ENCODE measurements around the gene CXADR.

CXADR gene

DNA sequence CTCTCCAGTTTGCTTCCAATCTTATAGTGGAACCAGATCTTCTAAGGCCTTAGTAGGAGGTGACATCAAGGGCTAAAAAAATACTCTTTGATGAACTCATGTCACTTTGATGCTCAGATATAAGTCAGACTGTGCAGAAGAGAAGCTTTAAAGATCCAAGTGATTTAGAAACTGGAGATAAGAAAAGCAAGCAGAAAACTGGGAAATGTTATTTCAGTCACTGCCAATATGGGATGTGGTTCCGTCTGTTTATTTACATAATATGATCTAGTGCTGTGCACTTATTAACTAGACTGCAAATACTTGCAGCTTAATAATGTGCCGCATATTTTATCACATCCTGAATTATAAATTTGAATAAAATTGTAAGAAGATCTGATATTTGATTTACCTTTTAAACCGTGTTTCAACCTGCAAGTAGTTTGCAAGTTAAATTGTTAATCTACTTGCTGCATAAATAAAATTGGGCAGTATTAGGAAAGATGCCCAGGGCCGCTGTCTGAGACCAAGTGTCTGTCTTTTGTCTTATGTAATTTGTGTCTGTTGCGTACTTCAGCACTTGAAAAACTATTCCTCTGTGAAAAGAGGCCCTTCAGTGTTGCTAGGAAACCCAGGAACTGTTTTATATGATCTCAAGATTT is 29.6 kb downstream of the CXADR start:
- DNase-seq (ENCODE audit: low read depth in 3 of 3), result no peak

DNA sequence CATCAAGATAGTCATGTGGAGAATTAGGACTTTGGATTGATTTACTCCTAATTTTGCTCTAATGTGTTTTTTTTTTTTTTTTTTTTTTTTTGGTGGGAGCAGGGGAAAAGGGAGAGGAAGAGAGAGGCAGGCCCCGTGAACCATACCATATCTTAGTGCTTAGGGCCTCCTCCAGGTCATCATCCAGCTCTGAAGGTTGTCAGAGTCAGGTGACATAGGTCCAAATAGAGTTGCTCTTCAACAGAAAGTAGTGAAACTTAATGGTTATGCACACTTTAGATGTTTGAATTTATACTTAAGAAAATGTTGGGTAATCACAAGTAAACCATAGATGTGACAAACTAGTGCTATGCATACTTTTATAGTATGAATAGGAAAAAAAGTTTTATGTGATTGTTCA is 32.2 kb downstream of the CXADR start:
- DNase-seq (ENCODE audit: low read depth in 3 of 3), result no peak

DNA sequence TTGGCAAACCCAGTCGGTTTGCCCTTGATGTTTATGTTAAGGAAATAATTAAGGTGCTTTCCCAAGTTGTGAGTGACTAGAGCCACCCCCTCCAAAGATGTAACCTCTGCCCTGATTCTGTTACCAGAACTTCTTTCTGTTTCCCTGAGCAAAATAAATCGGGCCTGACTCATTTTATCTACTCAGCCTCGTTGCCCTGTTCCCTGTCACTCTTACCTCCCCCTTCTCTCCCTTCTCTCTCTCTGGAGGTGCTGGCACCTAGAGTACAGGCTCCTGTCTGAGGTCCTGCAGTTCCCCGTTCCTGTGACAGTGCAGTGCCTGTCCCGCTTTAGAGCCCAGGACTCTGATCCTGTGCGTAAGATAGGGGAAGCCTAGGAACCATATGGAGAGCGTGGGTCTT is 35.4 kb downstream of the CXADR start:
- no peak for DNase-seq (ENCODE audit: low read depth in 3 of 3)

DNA sequence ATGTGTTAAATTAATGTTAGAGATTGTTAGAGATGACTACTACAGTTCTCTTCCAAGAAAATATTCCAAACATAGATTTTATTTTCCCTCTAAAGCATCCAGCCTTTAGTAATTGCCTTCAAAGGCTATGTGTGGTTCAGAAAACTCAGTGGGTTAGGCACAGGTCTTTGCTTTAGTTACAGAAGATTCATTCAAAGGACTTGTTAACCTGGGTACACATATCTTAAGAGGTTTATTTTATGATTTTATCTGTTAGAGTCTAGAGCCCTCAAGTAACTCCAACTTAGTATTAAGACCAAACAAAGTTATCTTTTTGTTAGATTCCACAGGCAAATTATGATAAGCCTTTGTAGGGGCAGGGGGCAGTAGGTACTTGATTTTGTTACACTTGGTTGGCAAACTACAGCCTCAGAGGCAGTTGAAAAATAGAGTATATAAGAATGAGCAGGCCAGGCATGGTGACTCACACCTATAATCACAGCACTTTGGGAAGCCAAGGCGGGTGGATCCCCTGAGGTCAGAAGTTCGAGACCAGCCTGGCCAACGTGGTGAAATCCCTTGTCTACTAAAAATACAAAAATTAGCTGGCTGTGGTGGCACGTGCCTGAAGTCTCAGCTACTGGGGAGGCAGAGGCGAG is 37.9 kb downstream of the CXADR start:
- no peak for DNase-seq (ENCODE audit: low read depth in 3 of 3)

DNA sequence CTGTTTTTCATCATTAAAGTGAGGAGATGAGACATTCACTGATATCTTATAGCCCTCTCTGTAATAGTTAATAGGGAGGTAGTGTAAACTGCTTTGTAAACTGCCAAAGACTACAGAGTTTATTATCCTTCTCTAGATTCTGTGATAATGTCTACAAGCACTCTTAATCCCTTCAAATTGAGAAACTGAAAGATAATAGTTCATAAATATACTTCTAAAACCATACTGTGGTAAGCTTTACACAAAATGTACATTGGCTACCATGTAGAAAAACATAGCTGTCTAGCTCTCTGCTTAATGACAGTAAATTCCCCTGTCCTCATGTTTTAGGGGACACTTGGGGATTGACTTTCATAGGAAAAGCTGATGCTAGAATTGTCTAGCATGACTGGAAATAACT is 39.6 kb downstream of the CXADR start:
- DNase-seq (ENCODE audit: low read depth in 3 of 3), result no peak

DNA sequence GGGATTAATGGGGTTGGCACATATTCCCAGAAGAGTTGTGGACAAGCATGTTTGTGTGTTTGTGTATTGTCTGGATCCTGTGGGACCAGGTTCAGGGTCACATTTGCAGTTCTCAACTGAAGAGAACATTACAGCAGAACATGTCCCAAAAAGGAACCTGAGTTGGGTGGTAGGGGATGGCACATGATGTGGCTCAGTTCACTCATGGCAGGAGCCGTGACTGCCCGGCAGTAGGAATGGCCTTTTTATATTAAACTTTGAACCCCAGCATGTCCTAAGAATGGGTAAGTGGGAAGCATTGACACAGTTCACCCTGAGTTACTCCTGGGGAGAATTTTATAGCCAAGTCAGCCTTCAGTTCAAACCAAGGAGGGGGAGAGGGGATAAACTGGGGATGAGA is 41.3 kb downstream of the CXADR start:
- no peak for DNase-seq (ENCODE audit: low read depth in 3 of 3)

DNA sequence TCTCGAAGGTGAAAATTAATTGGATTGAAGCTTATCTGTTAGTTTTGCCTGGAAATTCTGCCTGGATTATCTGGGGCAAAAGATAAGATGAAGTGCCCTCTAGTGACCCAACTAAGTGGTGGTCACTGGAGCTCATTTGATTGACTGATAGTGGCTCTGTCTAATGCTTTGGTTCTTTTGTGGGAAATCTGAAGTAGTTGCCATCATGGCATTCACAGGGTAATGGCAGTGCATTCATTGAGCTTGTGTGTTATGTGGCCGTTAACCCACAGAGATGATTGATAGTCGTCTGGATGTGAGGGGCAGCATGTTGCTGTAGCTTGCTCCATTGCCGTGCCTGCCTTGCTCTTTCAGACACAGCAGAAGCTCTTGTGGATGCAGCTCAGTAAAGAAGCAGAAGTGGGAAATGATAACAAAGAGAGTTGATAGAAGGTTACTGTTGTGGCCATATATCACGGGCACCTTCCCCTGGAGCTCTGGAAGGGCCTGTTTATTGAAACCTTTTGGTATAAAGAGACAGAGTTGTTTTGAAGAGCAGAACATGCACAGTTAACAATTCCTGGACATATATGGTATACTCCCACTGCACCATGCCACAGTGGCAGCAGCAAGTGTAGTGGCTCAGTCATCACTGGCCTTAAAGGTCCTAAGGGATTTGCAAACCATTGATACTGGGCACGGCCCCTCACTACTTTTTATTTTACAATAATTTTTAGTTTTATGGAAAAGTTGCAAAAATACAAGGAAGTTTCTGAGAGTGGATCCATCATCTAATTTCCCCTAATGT is 42.0 kb downstream of the CXADR start:
- no peak for DNase-seq (ENCODE audit: low read depth in 3 of 3)

DNA sequence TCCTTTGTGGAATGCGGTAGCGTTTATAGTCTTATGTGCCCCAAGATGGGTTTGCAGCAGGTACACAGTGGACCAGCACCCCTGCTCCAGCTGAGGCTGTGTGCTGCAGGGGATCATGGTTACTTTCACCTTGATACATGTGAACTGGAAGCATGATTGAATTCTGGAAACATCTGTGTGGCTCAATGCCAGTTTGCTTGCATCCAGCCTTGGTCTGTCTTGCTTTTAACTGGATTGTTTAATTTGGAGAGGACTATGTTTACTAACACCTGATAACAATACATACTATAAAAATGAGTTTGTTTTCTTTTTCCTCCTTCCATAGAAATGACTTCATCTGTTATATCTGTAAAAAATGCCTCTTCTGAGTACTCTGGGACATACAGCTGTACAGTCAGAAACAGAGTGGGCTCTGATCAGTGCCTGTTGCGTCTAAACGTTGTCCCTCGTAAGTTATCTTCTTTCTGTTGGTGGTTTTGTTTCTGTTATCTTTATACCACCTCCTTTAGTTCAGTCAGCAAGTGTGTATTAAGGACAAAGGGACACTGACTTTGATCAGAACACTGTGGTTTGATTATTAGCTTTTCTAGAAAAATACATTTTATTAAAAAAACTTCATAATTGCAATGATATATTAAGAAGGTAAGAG is 47.7 kb downstream of the CXADR start:
- no peak for DNase-seq (ENCODE audit: low read depth in 3 of 3)

DNA sequence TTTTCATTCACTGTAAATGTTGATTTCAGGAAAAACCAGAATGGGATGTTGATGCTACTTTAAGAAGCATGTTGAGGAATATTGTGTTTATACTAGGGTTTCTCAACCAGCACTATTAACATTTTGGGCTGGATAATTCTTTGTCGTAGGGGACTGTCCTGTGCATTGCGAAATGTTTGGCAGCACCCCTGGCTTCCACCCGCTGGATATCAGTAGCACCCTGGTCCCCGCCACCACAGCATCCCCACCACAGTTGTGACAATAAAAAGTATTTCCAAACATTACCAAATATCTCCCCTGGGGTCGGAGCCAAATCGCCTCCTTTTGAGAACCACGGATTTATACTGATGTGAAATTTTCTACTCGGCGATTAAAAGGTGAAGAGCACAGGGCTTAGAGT is 57.9 kb downstream of the CXADR start:
- no peak for DNase-seq (ENCODE audit: low read depth in 3 of 3)

DNA sequence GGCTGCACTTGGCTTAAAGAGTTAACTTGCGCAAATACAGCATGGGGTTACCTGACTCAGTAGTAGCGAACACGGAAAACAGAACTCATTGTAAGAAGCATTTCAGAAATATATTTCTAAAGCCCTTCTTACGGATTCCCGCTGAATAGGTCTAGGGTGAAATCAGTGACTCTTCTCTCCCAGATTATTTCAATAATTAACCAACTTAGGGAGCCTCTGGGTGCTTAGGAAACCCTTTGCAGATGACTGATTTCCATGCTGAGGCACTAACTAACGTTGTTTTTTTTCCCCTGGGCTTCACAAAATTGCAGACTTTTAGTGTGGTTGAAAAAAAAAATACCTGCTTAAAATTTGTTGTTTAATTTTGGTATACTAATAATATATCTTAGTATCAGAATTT is 59.6 kb downstream of the CXADR start:
- DNase-seq (ENCODE audit: low read depth in 3 of 3), result no peak

DNA sequence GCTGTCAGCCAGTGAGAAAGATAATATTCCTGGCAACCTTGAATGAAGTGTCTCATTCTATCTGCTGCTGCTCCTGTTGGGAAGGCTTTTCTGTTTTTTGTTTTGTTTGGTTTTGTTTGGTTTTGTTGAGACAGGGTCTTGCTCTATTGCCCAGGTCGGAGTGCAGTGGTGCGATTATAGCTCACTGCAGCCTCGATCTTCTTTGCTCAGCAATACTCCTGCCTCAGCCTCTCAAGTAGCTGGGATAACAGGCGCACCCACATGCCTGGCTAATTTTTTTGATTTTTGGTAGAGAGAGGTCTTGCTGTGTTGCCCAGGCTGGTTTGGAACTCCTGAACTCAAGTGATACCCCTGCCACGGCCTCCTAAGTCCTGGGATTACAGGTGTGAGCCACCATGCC is 62.2 kb downstream of the CXADR start:
- no peak for DNase-seq (ENCODE audit: low read depth in 3 of 3)

DNA sequence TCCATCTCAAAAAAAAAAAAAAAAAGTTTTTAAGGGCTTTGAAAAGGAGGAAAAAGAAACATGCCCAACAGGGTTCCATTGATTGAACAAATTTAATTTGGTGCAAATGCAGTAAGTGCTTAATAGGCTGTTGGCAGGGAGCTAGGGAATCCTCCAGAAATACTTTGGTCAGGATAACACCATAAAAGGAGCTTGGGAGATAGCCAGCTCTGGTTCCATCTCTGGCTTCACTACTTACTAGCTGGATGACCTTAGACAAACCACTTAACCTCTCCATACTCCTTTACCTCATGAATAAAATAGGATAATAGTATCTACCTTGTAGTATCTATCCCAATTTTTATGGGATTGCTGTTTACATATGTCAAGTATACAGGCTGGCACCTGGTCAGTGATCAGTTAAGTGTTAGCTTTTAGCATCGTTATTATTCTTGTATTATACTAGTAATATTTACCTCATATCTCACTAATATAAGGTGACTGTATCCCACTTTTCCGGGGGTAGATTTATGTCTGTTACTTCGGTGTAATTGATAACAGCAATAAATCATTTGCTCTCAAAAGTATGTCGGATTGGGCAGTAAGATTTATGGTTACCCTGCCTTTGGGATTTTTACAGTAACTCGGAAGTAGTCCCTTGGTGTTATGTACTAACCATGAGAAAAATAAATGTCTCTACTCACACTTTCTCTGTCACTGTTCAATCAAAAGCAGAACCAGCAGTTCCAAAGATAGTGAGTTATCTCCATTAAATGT is 63.4 kb downstream of the CXADR start:
- no peak for DNase-seq (ENCODE audit: low read depth in 3 of 3)

DNA sequence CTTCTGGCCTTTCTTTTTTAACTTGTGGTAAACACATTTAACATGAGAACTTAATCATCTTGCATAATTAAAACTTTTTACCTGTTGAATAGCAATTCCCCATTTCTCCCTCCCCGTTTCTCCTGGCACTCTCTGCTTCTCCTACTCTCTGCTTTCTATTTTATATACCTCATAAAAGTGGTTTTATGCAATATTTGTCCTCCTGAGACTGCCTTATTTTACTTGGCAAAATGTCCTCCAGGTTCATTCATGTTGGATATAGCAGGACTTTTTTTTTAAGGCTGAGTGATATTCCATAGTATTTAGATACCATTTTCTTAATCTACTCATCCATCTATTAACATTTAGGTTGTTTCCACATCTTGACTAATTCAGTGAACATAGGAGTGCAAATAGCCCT is 64.9 kb downstream of the CXADR start:
- no peak for DNase-seq (ENCODE audit: low read depth in 3 of 3)

DNA sequence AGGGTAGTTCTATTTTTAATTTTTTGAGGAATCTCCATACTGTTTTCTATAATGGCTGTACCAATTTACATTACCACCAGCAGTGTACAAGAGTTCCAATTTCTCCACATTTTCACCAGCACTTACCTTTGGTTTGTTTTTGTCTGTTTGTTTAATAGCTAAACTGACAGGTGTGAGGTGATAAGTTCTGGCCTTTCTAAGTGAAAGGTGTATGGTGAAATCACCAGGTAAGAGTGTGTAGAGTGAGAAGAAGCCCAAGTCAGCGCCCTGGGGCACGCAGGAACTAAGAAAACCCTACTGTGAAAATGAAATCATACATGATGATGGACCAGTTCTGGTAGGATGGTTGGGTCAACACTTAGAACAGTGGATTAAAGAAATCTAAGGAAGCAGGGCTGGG is 65.3 kb downstream of the CXADR start:
- DNase-seq (ENCODE audit: low read depth in 3 of 3), result no peak

DNA sequence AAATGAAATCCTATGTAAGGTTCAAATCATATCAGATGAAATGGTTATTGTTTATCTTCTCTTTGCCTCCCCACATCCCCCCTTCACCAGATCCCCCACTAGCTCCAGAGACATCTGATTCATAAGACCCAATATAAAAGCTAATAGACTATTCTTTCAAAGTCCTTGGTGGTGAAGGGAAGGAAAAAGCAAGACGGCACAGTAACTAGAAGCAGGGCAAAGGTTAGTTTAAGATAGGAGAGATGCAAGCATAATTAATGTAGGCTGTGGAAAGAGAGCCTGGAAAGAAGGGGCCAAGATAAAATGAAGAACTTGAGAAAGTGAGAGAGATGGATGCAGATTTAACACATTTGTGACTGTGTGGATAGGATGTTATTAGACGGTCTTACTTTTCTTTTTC is 66.0 kb downstream of the CXADR start:
- no peak for DNase-seq (ENCODE audit: low read depth in 3 of 3)

DNA sequence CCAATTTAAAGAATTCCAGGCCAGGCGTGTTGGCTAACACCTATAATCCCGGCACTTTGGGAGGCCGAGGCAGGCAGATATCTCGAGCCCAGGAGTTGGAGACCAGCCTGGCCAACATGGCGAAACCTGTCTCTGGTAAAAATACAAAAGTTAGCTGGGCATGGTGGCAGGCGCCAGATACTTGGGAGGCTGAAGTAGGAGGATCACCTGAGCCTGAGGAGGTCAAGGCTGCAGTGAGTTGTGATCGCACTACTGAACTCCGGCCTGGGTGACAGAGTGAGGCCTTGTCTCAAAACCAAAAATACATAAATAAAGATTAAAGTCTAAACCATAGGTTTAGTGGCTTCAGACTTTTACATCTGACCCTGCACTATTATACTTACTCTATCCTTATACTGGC is 67.5 kb downstream of the CXADR start:
- no peak for DNase-seq (ENCODE audit: low read depth in 3 of 3)

DNA sequence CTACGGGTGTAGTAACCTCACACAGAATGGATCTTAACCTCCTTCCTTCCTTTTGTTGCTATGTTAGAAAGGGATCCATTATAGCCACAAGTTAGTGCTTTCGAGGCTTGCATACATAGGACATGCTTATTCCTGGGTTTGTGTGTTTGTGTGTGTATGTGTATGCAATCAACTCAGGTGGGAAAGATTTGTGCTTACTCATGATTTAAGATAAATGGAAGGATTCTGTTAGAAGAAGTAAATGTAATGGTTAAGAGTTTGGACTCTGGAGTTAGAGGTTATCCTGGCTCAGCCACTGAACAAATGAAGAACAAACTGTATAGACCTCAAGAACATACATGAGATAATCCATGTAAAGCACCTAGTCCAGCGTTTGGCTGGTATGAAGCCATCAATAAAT is 71.1 kb downstream of the CXADR start:
- no peak for DNase-seq (ENCODE audit: low read depth in 3 of 3)

DNA sequence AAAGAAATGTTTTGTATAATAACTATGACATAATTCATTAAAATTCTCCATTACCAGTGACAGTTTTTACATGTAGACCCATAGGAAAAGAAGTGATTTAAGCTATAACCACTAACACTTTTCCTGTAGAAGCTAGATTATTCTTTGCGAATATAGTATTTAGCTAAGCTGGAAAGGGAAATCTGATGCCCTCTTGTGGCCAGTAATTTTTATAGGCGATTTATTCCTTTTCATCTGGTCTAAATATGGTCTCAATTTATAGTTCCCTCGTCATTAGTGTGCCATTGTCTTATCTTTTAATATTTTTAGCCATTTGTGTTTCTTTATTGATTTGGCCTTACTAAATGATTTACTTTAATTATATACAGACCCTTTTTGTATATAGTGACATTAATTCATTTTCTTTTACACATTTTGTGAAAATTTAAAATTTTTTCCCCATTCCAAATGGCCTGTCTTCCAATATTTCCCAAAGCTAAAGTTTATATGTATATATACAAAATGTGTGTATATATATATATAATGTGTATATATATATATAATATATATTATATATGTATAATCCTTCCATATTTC is 73.1 kb downstream of the CXADR start:
- no peak for DNase-seq (ENCODE audit: low read depth in 3 of 3)

DNA sequence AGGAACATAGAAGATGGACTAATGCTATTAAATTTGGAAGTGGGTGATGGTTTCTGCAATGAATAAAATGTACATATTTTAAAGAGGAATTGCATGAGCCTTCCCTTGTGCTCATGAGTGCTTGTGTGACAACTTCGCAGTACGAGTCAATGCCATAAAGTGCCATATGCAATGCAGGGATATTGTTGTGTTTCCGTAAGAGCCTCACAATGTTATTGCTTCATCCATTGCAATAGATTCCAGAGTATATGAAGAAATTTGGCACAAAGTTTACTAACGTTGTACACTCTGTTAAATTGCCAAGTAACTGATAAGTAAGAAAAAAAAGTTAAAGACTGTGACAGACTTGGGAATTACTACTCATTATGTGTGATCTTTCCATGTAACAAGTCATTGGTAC is 77.6 kb downstream of the CXADR start:
- DNase-seq (ENCODE audit: low read depth in 3 of 3), result no peak

DNA sequence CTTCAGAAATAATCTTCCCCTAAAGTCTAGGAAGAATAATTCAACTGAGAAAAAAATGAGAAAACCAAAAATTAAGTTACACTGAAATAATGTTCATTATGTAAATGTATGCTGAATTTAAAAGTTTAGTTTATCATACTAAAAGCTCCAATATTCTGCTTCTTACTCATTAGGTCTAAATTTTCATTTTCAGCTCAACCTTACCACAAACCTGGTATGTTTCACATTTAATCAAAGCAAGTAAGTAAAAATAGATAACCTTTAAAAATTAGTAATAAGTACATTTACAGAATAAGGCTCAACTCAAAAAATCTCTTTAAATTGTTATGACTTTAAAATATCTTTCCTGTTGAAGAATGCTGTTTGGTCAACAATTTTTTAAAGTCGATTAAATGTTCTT is 84.8 kb downstream of the CXADR start:
- DNase-seq (ENCODE audit: low read depth in 3 of 3), result no peak

DNA sequence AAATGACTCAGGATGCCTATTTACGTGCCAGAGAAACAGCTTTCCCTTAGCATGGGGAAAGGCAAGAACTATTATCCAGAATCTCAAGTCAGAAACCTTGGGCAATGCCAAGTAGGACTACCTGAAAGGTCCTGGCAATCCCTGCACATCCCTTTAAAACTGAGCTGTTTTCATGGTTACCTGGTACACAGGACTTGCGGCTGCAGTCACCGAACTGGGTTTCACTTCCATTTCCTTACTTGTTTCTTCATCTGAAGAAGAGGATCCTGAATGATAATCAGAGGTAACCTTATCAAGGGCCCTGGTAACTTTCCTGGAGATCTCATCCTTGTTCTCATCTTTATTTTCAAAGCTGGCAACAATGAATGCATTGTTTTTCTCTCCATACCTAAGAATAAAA is 85.6 kb downstream of the CXADR start:
- no peak for DNase-seq (ENCODE audit: low read depth in 3 of 3)

DNA sequence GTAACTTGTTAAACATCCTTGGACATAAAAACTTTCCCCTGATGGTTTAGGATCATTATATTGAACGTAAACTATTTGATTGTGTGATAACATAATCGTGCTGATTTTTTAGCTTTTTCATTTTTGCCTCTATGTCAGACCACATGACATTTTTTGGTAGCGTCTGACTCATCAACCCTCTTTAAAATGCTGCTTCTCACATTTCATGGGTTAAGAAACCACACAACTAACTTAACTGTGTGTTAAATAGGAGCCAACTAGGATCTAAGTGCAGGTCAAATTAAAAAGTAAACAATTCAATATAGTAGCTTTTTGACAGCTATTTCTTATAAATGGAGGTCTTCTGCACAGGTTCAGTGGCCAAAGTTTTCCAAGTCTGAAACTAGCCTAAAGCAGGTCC is 90.0 kb downstream of the CXADR start:
- no peak for DNase-seq (ENCODE audit: low read depth in 3 of 3)

Data from stimulated activated CD4-positive, alpha-beta T cell treated with anti-CD3 and anti-CD28 coated beads, TNF-alpha, amount 100 ng/mL, for 4 hours (primary cell).